GM12878 (cell line): ENCODE data around the gene C1orf141. TPM values are rescaled to one million over a fixed set of nuclear protein-coding genes. Genes with fewer than 3 reads are reported as not detected.

Experiments
- ATAC-seq: fragments of 200-7000 bp; cut with Tn5 transposase; 3 replicates; pipeline ENCODE4 v1.9.1; 2020; ENCODE audit warnings: mild to moderate bottlenecking, moderate library complexity
- BruUV-seq: library from RNA; stranded (reverse); fragments of 400-500 nt; replicated peaks from 2 replicates; lab custom pipeline; 2021; lab: Mats Ljungman, UMichigan
- CTCF ChIA-PET: fragments of 300-600 bp; sonication (Branson Sonifier 250); formaldehyde crosslinking; extraction: SDS; loops from one replicate; lab custom pipeline; 2021; ENCODE audit warnings: inconsistent platforms; lab: Yijun Ruan, JAX
- POLR2A ChIA-PET: fragments of 350-600 bp; formaldehyde crosslinking; extraction: SDS; loops from one replicate; lab custom pipeline; 2021; ENCODE audit warnings: inconsistent platforms; lab: Charles Lee
- RAD21 ChIA-PET: fragments of 300-600 bp; sonication (Branson Sonifier 250); formaldehyde crosslinking; loops from one replicate; lab custom pipeline; 2023; ENCODE audit warnings: antibody characterized with exemption; ENCODE audit not compliant: unreplicated experiment; lab: Charles Lee
- SMC1A ChIA-PET: fragments of 300-600 bp; sonication (Branson Sonifier 250); formaldehyde crosslinking; loops from one replicate; lab custom pipeline; 2023; ENCODE audit not compliant: unreplicated experiment, uncharacterized antibody; lab: Charles Lee
- DNase-seq: peaks from one replicate; pipeline ENCODE4 v3.0.0-alpha.2; 2011; ENCODE audit warnings: low read depth, low spot score
- FAIRE-seq: peaks from 3 replicates; lab custom pipeline; 2011; peaks lifted over from hg19 to GRCh38; lab: Jason Lieb, UNC
- H2AFZ ChIP-seq: 2 replicates; pipeline ENCODE4 v1.6.0; 2011; ENCODE audit warnings: low read depth, low read length, control low read depth; ENCODE audit not compliant: control insufficient read depth
- H3K27ac ChIP-seq: 2 replicates; pipeline ENCODE4 v1.5.1; 2011; ENCODE audit warnings: control low read depth; ENCODE audit not compliant: control insufficient read depth, insufficient read depth
- H3K27me3 ChIP-seq, 2 experiments: replicated peaks in 1 of 2; 2 replicates each; pipeline versions ENCODE4 v1.6.0 to v1.6.1; 2011; ENCODE audit warnings: low read length in 1 of 2; ENCODE audit not compliant: control insufficient read depth in 2 of 2, insufficient read depth in 2 of 2
- H3K36me3 ChIP-seq, 2 experiments: 2 replicates each; pipeline ENCODE4 v1.5.1; 2011; ENCODE audit warnings: low read length in 1 of 2; ENCODE audit not compliant: control insufficient read depth in 2 of 2, insufficient read depth in 2 of 2
- H3K4me1 ChIP-seq: 2 replicates; pipeline ENCODE4 v1.6.1; 2011; ENCODE audit warnings: mild to moderate bottlenecking, low read length, moderate library complexity, mixed read lengths; ENCODE audit not compliant: control insufficient read depth, insufficient read depth
- H3K4me2 ChIP-seq: 2 replicates; pipeline ENCODE4 v1.6.0; 2011; ENCODE audit warnings: control low read depth; ENCODE audit not compliant: control insufficient read depth, insufficient read depth
- H3K4me3 ChIP-seq: fragments of 200-600 bp; sonication (generic); 2 replicates; pipeline ENCODE4 v1.5.1; 2016
- H3K79me2 ChIP-seq: 2 replicates; pipeline ENCODE4 v1.6.0; 2011; ENCODE audit warnings: low read length; ENCODE audit not compliant: control insufficient read depth, insufficient read depth
- H3K9ac ChIP-seq: 2 replicates; pipeline ENCODE4 v1.8.0; 2011; ENCODE audit warnings: low read length, control low read depth, mixed read lengths; ENCODE audit not compliant: control insufficient read depth, insufficient read depth
- H3K9me3 ChIP-seq: replicated peaks from 3 replicates; pipeline ENCODE4 v1.5.1; 2011; ENCODE audit warnings: mild to moderate bottlenecking, low read length; ENCODE audit not compliant: control insufficient read depth, insufficient read depth
- H4K20me1 ChIP-seq: 2 replicates; pipeline ENCODE4 v1.6.0; 2011; ENCODE audit not compliant: control insufficient read depth, insufficient read depth
- CTCF ChIP-seq, 3 experiments: IDR thresholded peaks in 2 of 3; conservative IDR thresholded peaks in 1 of 3; 2 replicates each; pipeline ENCODE4 v1.5.1; 2011; ENCODE audit warnings: low read depth in 3 of 3, low read length in 3 of 3, mild to moderate bottlenecking in 3 of 3, control low read depth in 2 of 3, moderate library complexity in 2 of 3, inconsistent platforms in 1 of 3, mixed read lengths in 1 of 3; ENCODE audit not compliant: control insufficient read depth in 2 of 3, insufficient read depth in 1 of 3; ENCODE audit errors: extremely low read depth in 1 of 3
- CUX1 ChIP-seq: IDR thresholded peaks from 2 replicates; pipeline ENCODE4 v1.6.1; 2012; ENCODE audit warnings: improper control_type of control experiment, low read depth, low read length; ENCODE audit not compliant: insufficient replicate concordance
- IKZF1 ChIP-seq: fragments of 450-650 bp; conservative IDR thresholded peaks from 2 replicates; pipeline ENCODE4 v1.6.1; 2017; ENCODE audit warnings: antibody characterized with exemption, mild to moderate bottlenecking
- JUND ChIP-seq: IDR thresholded peaks from 2 replicates; pipeline ENCODE4 v1.6.1; 2012; ENCODE audit warnings: low read depth, mild to moderate bottlenecking, low read length, improper control_type of control experiment, moderate library complexity
- KDM1A ChIP-seq: fragments of 200-600 bp; sonication (generic); IDR thresholded peaks from 2 replicates; pipeline ENCODE4 v1.6.1; 2016; ENCODE audit warnings: borderline replicate concordance
- RCOR1 ChIP-seq: conservative IDR thresholded peaks from 2 replicates; pipeline ENCODE4 v1.6.1; 2012; ENCODE audit warnings: low read depth, low read length, improper control_type of control experiment
- SIX5 ChIP-seq: IDR thresholded peaks from 2 replicates; pipeline ENCODE4 v1.6.1; 2011; ENCODE audit warnings: mild to moderate bottlenecking, low read depth, low read length, moderate library complexity; ENCODE audit not compliant: severe bottlenecking
- SKIL ChIP-seq: fragments of 450-650 bp; IDR thresholded peaks from 2 replicates; pipeline ENCODE4 v1.6.1; 2017; ENCODE audit warnings: mild to moderate bottlenecking, low read depth, inconsistent platforms; ENCODE audit not compliant: poor library complexity, severe bottlenecking
- WGBS: methylation state at CpG from one replicate; pipeline ENCODE4 v1.1.6; 2016; ENCODE audit warnings: low lambda C conversion rate; ENCODE audit not compliant: insufficient replicate concordance, insufficient coverage; ENCODE audit errors: missing lambda C conversion rate; 5-methylcytosine and 5-hydroxymethylcytosine counted together
- in situ Hi-C: fragments of 300-500 bp; cut with MboI; formaldehyde crosslinking; loops from 9 replicates; pipeline ENCODE4 v1.14.3; 2018; ENCODE audit warnings: mixed read lengths
- intact Hi-C: fragments of 100-400 bp; cut with micrococcal nuclease; formaldehyde crosslinking; loops from one replicate; pipeline ENCODE4 v1.14.2; 2022; ENCODE audit not compliant: unreplicated experiment
- polyA plus RNA-seq, 11 experiments: library from polyadenylated mRNA; depleted of rRNA in 4 of 11; unstranded in 6 of 11; stranded (reverse) in 5 of 11; fragments of >200 nt; fragmentation: Nextera tagmentation in 4 of 11; fragmentation: Illumina TruSeq in 1 of 11; extraction: Ambion mirVana in 4 of 11; extraction: Trizol in 1 of 11; gene quantifications; 1 replicate in 1 of 11; 2 replicates in 10 of 11; pipeline versions ENCODE4 v1.2.1 to v1.2.3, GENCODE V29; 2011 to 2016; ENCODE audit warnings: inconsistent platforms in 2 of 11, missing spikeins in 2 of 11, low read depth in 1 of 11
- total RNA-seq, 4 experiments: library from RNA; depleted of rRNA in 3 of 4; stranded (reverse); fragments of >200 nt in 3 of 4; fragmentation: Illumina TruSeq in 1 of 4; extraction: Trizol in 1 of 4; gene quantifications; 2 replicates each; pipeline versions ENCODE4 v1.2.1 to v1.2.3, GENCODE V29; 2013 to 2021

Gene C1orf141
- total and polyA plus RNA-seq, 10 of the 15 experiments (the other 5 are each of a cell fraction or from before 2014, with no cell fraction given) = not detected

GRCh38 chr1:67170751-67171573 lies 36.2 kb upstream of the C1orf141 start (continued):
- no peak for TF ChIP-seq CTCF (IDR thresholded peaks at IDR 0.05 in 2 of 3, conservative IDR thresholded peaks at IDR 0.05 in 1 of 3; ENCODE audit: control insufficient read depth in 2 of 3, extremely low read depth in 1 of 3, insufficient read depth in 1 of 3, low read depth in 3 of 3, low read length in 3 of 3)

- Histone ChIP-seq H3K9me3 (no peaks in the 10 kb centered on the region; the same call in 1 of the 3 replicates), H3K4me3 (no peak overlapping the region), H3K27me3 (no peaks in the 10 kb centered on the region), H3K4me2 (no peak overlapping the region), H4K20me1 (no peaks in the 10 kb centered on the region), H3K4me1 (peaks cover 19% of the 10 kb centered on the region), H3K36me3 (no peaks in the 10 kb centered on the region), H3K27ac (no peak overlapping the region), H2AFZ (no peak overlapping the region), H3K79me2 (no peaks in the 10 kb centered on the region), H3K9ac (no peak overlapping the region)
- no TSS peak for BruUV-seq
- CTCF ChIA-PET = interaction anchor here (0.7 to 7.3 kb wide), 8 partner anchors 10 to 174 kb away, joined by 3 to 163 read pairs (median 4); no protein-coding TSS in a partner anchor
- intact Hi-C loops = loop anchor here (2.0 to 10.0 kb wide), 5 partner anchors 25 to 888 kb away; no protein-coding TSS in a partner anchor
- DNase-seq = no peak
- in situ Hi-C loops = loop anchor here (25.0 kb wide), 2 partner anchors 783 to 883 kb away; no protein-coding TSS in a partner anchor
- no peak for FAIRE-seq
- SMC1A ChIA-PET = interaction anchor here (0.7 to 8.1 kb wide), 10 partner anchors 9 to 367 kb away, joined by 3 to 54 read pairs (median 12); no protein-coding TSS in a partner anchor
- RAD21 ChIA-PET = interaction anchor here (0.9 to 6.0 kb wide), 6 partner anchors 20 to 590 kb away, joined by 3 to 93 read pairs (median 4); no protein-coding TSS in a partner anchor
- no peak for ATAC-seq
- POLR2A ChIA-PET = interaction anchor here (1.0 to 1.4 kb wide), 2 partner anchors 15 to 20 kb away, joined by 3 to 4 read pairs; no protein-coding TSS in a partner anchor
- 79% methylated on average over 3 of the region's 3 CpGs for WGBS
- TF ChIP-seq SIX5 (no peak), JUND (no peak), KDM1A (no peak), IKZF1 (no peak), RCOR1 (no peak), SKIL (no peak), CUX1 (no peak)
Observed at GRCh38 chr1:67169932-67170331, 35.2 kb upstream of the C1orf141 start.
